WTC11 (cell line): Measurements from ENCODE around the gene CSE1L.

Source experiments
- CBFB ChIP-seq: sonication (generic); formaldehyde crosslinking; IDR thresholded peaks from 2 replicates; pipeline ENCODE4 v1.8.1; 2022; ENCODE audit warnings: mild to moderate bottlenecking, low read depth, missing genetic modification reagents
- GABPB1 ChIP-seq: sonication (generic); formaldehyde crosslinking; IDR thresholded peaks from 2 replicates; pipeline ENCODE4 v1.8.1; 2023; ENCODE audit warnings: mild to moderate bottlenecking, missing genetic modification reagents
- NFYB ChIP-seq: sonication (generic); formaldehyde crosslinking; conservative IDR thresholded peaks from 2 replicates; pipeline ENCODE4 v1.8.0; 2022; ENCODE audit warnings: low read depth, missing genetic modification reagents
- PRRX2 ChIP-seq: fragments of 250-450 bp; sonication (Bioruptor Pico); IDR thresholded peaks from 2 replicates; pipeline ENCODE4 v1.8.0; 2021; ENCODE audit warnings: mild to moderate bottlenecking
- SMAD4 ChIP-seq: sonication (generic); formaldehyde crosslinking; IDR thresholded peaks from 2 replicates; pipeline ENCODE4 v1.8.0; 2022; ENCODE audit warnings: mild to moderate bottlenecking, missing genetic modification reagents
- SOX15 ChIP-seq: fragments of 250-450 bp; sonication (Bioruptor Pico); IDR thresholded peaks from 2 replicates; pipeline ENCODE4 v1.9.0; 2021; ENCODE audit warnings: mild to moderate bottlenecking
- SP1 ChIP-seq: sonication (generic); formaldehyde crosslinking; conservative IDR thresholded peaks from 2 replicates; pipeline ENCODE4 v1.8.1; 2022; ENCODE audit warnings: missing genetic modification reagents
- TEAD4 ChIP-seq: sonication (generic); formaldehyde crosslinking; IDR thresholded peaks from 2 replicates; pipeline ENCODE4 v1.8.0; 2022; ENCODE audit warnings: mild to moderate bottlenecking, missing genetic modification reagents
- TF ChIP-seq, protein P1 (sequence below): sonication (generic); formaldehyde crosslinking; IDR thresholded peaks from 2 replicates; pipeline ENCODE4 v1.8.0; 2022; ENCODE audit warnings: mild to moderate bottlenecking, missing genetic modification reagents
- TF ChIP-seq, protein P2 (sequence below): fragments of 200-600 bp; IDR thresholded peaks from 2 replicates; pipeline ENCODE4 v1.8.0; 2022; ENCODE audit warnings: antibody characterized with exemption
- TF ChIP-seq, protein P3 (sequence below): sonication (generic); formaldehyde crosslinking; IDR thresholded peaks from 2 replicates; pipeline ENCODE4 v1.8.0; 2022; ENCODE audit warnings: mild to moderate bottlenecking, missing genetic modification reagents
- TF ChIP-seq, protein P4 (sequence below): sonication (generic); formaldehyde crosslinking; IDR thresholded peaks from 2 replicates; pipeline ENCODE4 v1.8.0; 2022; ENCODE audit warnings: mild to moderate bottlenecking, missing genetic modification reagents
- TF ChIP-seq, protein P5 (sequence below): sonication (generic); formaldehyde crosslinking; conservative IDR thresholded peaks from 2 replicates; pipeline ENCODE4 v1.8.1; 2022; ENCODE audit warnings: mild to moderate bottlenecking, missing genetic modification reagents

DNA sequence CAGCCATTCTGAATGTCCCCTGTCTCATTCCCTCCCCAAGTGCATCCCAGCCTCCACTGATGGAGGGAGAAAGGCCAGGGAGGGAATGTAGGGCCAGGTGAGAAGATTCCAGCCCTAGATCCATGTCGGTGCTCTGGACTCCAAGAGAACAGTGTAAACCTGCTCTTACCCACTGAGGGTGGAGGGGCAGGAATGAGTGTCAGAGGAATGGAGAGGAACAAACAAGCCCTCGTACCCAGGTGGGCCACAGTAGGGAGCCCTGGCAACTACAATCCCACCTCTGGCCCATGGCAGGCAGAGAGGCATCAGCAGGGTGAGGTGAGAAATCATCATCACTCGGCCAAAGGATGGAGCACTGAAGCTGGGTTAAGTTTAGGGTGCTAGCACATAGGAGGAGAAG lies 87.5 kb downstream of the CSE1L start:
- TF ChIP-seq NFYB (CRISPR knock-in tag), result no peak
- TF ChIP-seq, protein P1, sequence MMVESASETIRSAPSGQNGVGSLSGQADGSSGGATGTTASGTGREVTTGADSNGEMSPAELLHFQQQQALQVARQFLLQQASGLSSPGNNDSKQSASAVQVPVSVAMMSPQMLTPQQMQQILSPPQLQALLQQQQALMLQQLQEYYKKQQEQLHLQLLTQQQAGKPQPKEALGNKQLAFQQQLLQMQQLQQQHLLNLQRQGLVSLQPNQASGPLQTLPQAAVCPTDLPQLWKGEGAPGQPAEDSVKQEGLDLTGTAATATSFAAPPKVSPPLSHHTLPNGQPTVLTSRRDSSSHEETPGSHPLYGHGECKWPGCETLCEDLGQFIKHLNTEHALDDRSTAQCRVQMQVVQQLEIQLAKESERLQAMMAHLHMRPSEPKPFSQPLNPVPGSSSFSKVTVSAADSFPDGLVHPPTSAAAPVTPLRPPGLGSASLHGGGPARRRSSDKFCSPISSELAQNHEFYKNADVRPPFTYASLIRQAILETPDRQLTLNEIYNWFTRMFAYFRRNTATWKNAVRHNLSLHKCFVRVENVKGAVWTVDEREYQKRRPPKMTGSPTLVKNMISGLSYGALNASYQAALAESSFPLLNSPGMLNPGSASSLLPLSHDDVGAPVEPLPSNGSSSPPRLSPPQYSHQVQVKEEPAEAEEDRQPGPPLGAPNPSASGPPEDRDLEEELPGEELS (CRISPR knock-in tag), result no peak
- TF ChIP-seq TEAD4 (CRISPR knock-in tag), result no peak
- no peak for TF ChIP-seq SMAD4 (CRISPR knock-in tag)
- TF ChIP-seq, protein P2, sequence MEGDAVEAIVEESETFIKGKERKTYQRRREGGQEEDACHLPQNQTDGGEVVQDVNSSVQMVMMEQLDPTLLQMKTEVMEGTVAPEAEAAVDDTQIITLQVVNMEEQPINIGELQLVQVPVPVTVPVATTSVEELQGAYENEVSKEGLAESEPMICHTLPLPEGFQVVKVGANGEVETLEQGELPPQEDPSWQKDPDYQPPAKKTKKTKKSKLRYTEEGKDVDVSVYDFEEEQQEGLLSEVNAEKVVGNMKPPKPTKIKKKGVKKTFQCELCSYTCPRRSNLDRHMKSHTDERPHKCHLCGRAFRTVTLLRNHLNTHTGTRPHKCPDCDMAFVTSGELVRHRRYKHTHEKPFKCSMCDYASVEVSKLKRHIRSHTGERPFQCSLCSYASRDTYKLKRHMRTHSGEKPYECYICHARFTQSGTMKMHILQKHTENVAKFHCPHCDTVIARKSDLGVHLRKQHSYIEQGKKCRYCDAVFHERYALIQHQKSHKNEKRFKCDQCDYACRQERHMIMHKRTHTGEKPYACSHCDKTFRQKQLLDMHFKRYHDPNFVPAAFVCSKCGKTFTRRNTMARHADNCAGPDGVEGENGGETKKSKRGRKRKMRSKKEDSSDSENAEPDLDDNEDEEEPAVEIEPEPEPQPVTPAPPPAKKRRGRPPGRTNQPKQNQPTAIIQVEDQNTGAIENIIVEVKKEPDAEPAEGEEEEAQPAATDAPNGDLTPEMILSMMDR, result no peak
- no peak for TF ChIP-seq SP1 (CRISPR knock-in tag)
- no peak for TF ChIP-seq PRRX2 (CRISPR knock-in tag)
- TF ChIP-seq GABPB1, result no peak
- TF ChIP-seq, protein P3, sequence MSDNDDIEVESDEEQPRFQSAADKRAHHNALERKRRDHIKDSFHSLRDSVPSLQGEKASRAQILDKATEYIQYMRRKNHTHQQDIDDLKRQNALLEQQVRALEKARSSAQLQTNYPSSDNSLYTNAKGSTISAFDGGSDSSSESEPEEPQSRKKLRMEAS (CRISPR knock-in tag), result no peak
- TF ChIP-seq, protein P4, sequence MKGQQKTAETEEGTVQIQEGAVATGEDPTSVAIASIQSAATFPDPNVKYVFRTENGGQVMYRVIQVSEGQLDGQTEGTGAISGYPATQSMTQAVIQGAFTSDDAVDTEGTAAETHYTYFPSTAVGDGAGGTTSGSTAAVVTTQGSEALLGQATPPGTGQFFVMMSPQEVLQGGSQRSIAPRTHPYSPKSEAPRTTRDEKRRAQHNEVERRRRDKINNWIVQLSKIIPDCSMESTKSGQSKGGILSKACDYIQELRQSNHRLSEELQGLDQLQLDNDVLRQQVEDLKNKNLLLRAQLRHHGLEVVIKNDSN (CRISPR knock-in tag), result no peak
- TF ChIP-seq, protein P5, sequence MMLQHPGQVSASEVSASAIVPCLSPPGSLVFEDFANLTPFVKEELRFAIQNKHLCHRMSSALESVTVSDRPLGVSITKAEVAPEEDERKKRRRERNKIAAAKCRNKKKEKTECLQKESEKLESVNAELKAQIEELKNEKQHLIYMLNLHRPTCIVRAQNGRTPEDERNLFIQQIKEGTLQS (CRISPR knock-in tag), result no peak
- no peak for TF ChIP-seq CBFB (CRISPR knock-in tag)
- no peak for TF ChIP-seq SOX15
